C4-2B (cell line): ENCODE results near the gene NCAPH2.
"Not testable (repeated sequence)": the region's sequence is repeated elsewhere in the genome, so short reads cannot be mapped to it uniquely, and the experiment has no call there.

Experiments used
- H3K27ac ChIP-seq: fragments of 450-650 bp; 2 replicates; pipeline ENCODE4 v1.5.1; 2017
- ZFX ChIP-seq: fragments of 450-650 bp; IDR thresholded peaks from 2 replicates; pipeline ENCODE4 v1.6.1; 2017
- TF ChIP-seq, protein P1 (sequence below): fragments of 450-650 bp; conservative IDR thresholded peaks from 2 replicates; pipeline ENCODE4 v1.5.1; 2017; ENCODE audit warnings: mild to moderate bottlenecking

Gene NCAPH2

DNA sequence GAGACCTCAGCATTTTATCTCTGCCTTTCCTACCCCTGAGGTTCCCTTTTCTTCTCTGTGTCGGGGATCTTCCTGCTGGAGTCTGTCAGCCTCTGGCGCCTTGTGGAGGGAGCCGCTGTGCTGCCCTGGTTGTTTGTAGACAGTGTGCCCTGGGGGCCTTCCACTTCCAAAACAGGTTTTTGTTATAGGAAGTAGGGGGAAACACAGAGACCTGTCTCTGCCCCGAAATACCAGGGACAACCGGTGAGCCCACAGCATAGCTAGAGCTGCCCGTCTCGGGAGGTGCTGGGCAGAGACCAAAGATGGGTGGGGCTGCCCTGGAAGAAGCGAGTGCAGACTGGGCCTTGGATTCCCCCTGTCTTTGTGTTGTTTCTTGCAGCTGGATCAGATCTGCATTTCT, 8.0 kb downstream of the NCAPH2 start:
- no peak for TF ChIP-seq ZFX
- TF ChIP-seq, protein P1, sequence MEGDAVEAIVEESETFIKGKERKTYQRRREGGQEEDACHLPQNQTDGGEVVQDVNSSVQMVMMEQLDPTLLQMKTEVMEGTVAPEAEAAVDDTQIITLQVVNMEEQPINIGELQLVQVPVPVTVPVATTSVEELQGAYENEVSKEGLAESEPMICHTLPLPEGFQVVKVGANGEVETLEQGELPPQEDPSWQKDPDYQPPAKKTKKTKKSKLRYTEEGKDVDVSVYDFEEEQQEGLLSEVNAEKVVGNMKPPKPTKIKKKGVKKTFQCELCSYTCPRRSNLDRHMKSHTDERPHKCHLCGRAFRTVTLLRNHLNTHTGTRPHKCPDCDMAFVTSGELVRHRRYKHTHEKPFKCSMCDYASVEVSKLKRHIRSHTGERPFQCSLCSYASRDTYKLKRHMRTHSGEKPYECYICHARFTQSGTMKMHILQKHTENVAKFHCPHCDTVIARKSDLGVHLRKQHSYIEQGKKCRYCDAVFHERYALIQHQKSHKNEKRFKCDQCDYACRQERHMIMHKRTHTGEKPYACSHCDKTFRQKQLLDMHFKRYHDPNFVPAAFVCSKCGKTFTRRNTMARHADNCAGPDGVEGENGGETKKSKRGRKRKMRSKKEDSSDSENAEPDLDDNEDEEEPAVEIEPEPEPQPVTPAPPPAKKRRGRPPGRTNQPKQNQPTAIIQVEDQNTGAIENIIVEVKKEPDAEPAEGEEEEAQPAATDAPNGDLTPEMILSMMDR = no peak
- H3K27ac ChIP-seq = no peak overlapping the region

DNA sequence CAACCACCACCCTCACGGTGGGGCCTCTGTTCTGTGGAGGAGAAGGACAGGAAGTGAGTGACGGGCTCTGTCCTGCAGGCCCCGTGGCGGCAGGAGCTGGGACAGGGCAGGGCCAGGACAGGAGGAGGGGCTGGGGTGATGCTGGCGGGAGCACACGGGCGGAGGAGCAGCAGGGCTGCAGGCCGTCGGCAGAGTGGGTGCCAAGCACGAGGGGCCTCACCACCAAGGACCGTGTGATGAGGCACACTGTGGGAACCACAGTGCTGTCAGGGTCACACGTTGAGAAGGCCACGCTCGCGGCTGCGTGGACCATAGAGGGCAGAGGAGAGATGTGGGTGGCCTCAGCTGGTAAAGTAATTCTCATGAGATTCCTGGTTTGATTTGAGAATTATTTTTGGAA, 8.9 kb downstream of the NCAPH2 start:
- no peak for TF ChIP-seq ZFX
- TF ChIP-seq, protein P1 = no peak
- no peak overlapping the region for H3K27ac ChIP-seq

GRCh38 chr22:50517495-50518260, 9.7 kb downstream of the NCAPH2 start:
- no peak overlapping the region for H3K27ac ChIP-seq
- TF ChIP-seq, protein P1 = no peak
- TF ChIP-seq ZFX = no peak

- TF ChIP-seq ZFX = no peak
- H3K27ac ChIP-seq = no peak overlapping the region
Observed at GRCh38 chr22:50518606-50519005, 10.6 kb downstream of the NCAPH2 start.

DNA sequence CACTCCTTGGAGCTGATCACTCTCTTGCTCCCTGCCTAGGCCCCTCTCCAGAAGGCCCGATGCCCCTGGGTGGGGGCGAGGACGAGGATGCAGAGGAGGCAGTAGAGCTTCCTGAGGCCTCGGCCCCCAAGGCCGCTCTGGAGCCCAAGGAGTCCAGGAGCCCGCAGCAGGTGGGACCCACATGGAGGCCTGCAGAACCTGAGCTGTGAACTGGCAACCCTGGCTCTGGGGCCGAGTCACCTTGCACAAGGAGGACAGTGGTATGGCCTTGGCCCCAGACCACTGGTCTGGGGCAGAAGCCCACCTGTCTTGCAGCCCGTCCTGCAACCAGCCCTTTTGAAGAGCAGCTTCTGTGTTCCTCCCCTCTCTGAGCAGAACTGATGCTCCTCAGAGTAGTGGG, 11.1 kb downstream of the NCAPH2 start:
- TF ChIP-seq ZFX = no peak
- TF ChIP-seq, protein P1 = no peak
- no peak overlapping the region for H3K27ac ChIP-seq

- H3K27ac ChIP-seq = not testable (repeated sequence)
Observed at GRCh38 chr22:50520184-50520583, 12.2 kb downstream of the NCAPH2 start.

- no peak overlapping the region for H3K27ac ChIP-seq
- TF ChIP-seq, protein P1 = no peak
Observed at GRCh38 chr22:50520826-50521453, 12.9 kb downstream of the NCAPH2 start.

DNA sequence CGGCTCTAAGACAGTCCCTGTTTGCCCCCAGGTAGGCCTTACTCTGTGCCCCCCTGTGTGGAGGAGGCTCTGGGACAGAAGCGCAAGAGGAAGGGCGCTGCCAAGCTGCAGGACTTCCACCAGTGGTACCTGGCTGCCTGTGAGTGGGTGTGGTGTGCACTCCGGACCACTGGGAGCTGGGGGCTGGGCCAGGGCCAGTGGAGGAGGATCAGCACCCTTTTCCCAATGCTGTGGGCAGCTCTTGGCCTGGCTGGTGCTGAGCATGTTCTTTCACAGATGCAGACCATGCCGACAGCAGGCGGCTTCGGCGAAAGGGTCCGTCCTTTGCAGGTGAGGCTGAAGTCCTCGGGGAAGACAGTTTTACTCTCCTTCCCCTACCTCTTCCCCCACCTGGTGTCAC, 13.7 kb downstream of the NCAPH2 start:
- TF ChIP-seq, protein P1 = no peak
- no peak for TF ChIP-seq ZFX
- H3K27ac ChIP-seq = no peak overlapping the region
